ENCODE results near the gene ADM5.
A peak's percentile ranks its signal among the peaks of the same experiment; 100 is the strongest.

ADM5 gene

DNA sequence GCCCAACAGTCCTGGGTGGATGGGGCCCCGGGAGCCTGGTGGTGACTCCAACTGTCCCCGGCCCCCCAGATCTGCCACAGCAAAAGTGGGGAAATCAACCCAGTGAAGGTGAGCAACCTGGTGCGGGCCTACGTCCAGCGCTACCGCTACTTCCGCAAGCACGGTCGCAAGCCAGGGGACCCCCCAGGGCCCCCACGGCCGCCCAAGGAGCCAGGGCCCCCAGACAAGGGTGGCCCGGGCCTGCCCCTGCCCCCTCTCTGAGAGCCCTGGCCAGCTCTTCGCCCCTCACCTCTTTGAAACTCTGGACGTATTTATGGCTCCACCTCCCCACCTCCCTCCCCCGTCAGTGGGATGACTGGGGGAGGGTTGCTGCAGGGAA, 31.3 kb upstream of the ADM5 start:
- DNase-seq (ENCODE audit: low read depth in 1 of 2, low spot score in 1 of 2), result no peak
- Histone ChIP-seq H3K4me3 (replicated peaks; ENCODE audit: insufficient read depth, low read length) (no peak overlapping the region), H3K27ac (replicated peaks) (no peak overlapping the region), H3K27me3 (ENCODE audit: insufficient read depth, poor library complexity, severe bottlenecking) (no peaks in the 10 kb centered on the region)
- TF ChIP-seq POLR2AphosphoS5 (IDR thresholded peaks at IDR 0.05; ENCODE audit: low read depth), result no peak
- TF ChIP-seq, protein P1, sequence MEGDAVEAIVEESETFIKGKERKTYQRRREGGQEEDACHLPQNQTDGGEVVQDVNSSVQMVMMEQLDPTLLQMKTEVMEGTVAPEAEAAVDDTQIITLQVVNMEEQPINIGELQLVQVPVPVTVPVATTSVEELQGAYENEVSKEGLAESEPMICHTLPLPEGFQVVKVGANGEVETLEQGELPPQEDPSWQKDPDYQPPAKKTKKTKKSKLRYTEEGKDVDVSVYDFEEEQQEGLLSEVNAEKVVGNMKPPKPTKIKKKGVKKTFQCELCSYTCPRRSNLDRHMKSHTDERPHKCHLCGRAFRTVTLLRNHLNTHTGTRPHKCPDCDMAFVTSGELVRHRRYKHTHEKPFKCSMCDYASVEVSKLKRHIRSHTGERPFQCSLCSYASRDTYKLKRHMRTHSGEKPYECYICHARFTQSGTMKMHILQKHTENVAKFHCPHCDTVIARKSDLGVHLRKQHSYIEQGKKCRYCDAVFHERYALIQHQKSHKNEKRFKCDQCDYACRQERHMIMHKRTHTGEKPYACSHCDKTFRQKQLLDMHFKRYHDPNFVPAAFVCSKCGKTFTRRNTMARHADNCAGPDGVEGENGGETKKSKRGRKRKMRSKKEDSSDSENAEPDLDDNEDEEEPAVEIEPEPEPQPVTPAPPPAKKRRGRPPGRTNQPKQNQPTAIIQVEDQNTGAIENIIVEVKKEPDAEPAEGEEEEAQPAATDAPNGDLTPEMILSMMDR (IDR thresholded peaks at IDR 0.05; ENCODE audit: insufficient read depth, low read length), result no peak
- no peak for TF ChIP-seq SPI1 (IDR thresholded peaks at IDR 0.05; ENCODE audit: borderline replicate concordance, low read depth)
- no peak for TF ChIP-seq GABPA (IDR thresholded peaks at IDR 0.05; ENCODE audit: low read depth)
- TF ChIP-seq, protein P2, sequence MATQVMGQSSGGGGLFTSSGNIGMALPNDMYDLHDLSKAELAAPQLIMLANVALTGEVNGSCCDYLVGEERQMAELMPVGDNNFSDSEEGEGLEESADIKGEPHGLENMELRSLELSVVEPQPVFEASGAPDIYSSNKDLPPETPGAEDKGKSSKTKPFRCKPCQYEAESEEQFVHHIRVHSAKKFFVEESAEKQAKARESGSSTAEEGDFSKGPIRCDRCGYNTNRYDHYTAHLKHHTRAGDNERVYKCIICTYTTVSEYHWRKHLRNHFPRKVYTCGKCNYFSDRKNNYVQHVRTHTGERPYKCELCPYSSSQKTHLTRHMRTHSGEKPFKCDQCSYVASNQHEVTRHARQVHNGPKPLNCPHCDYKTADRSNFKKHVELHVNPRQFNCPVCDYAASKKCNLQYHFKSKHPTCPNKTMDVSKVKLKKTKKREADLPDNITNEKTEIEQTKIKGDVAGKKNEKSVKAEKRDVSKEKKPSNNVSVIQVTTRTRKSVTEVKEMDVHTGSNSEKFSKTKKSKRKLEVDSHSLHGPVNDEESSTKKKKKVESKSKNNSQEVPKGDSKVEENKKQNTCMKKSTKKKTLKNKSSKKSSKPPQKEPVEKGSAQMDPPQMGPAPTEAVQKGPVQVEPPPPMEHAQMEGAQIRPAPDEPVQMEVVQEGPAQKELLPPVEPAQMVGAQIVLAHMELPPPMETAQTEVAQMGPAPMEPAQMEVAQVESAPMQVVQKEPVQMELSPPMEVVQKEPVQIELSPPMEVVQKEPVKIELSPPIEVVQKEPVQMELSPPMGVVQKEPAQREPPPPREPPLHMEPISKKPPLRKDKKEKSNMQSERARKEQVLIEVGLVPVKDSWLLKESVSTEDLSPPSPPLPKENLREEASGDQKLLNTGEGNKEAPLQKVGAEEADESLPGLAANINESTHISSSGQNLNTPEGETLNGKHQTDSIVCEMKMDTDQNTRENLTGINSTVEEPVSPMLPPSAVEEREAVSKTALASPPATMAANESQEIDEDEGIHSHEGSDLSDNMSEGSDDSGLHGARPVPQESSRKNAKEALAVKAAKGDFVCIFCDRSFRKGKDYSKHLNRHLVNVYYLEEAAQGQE (IDR thresholded peaks at IDR 0.05; ENCODE audit: insufficient replicate concordance, low read depth), result no peak

DNA sequence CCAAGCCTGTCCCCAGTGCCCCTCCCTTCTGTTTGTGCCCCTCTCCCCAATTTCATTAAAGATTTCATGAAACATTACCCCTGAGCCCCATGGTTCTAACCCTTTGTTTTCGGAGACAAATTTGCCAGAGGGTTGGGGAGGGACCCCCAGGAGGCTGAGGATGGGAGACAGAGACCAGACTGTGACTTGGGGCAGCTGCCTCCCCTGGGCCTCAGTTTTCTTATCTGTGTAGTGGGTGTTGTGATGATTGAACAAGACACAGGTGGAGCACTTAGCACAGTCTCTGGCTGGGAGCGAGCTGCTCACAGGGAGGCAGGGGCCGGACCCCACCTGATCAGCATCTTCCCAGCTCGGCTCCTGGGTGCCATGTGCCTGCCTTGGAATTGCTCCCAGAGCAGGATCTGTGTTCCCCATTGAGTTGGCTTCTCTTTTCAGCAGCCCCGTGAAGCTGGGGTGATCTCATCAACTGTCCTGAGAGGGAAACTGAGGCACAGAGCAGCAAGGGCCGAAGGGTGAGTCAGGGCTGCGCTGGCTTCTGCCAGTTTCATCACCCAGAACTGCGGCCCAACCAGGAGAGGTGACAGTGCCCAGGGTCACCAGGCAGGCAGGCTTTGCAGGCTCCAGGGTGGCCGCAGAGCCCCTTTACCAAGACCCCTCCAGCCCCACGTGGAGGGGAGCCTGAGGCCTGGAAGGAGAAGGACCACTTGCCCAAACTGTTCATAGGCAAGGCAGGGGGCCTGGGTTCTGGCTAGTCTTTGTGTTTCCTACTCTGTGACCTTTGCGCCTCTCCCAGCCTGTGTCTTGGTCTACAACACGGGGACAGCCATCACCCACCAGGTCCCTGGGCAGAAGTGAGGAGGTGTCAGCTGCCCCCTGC, 30.6 kb upstream of the ADM5 start:
- no peak overlapping the region for H3K27ac ChIP-seq (replicated peaks)
- no peak overlapping the region for H3K4me3 ChIP-seq (replicated peaks; ENCODE audit: insufficient read depth, low read length)
- H3K27me3 ChIP-seq (ENCODE audit: insufficient read depth, poor library complexity, severe bottlenecking), result no peaks in the 10 kb centered on the region
- DNase-seq (ENCODE audit: low read depth in 1 of 2, low spot score in 1 of 2), result no peak
- TF ChIP-seq, protein P1 (IDR thresholded peaks at IDR 0.05; ENCODE audit: insufficient read depth, low read length), result no peak
- TF ChIP-seq GABPA (IDR thresholded peaks at IDR 0.05; ENCODE audit: low read depth), result no peak
- TF ChIP-seq, protein P2 (IDR thresholded peaks at IDR 0.05; ENCODE audit: insufficient replicate concordance, low read depth), result no peak
- no peak for TF ChIP-seq POLR2AphosphoS5 (IDR thresholded peaks at IDR 0.05; ENCODE audit: low read depth)
- no peak for TF ChIP-seq SPI1 (IDR thresholded peaks at IDR 0.05; ENCODE audit: borderline replicate concordance, low read depth)

DNA sequence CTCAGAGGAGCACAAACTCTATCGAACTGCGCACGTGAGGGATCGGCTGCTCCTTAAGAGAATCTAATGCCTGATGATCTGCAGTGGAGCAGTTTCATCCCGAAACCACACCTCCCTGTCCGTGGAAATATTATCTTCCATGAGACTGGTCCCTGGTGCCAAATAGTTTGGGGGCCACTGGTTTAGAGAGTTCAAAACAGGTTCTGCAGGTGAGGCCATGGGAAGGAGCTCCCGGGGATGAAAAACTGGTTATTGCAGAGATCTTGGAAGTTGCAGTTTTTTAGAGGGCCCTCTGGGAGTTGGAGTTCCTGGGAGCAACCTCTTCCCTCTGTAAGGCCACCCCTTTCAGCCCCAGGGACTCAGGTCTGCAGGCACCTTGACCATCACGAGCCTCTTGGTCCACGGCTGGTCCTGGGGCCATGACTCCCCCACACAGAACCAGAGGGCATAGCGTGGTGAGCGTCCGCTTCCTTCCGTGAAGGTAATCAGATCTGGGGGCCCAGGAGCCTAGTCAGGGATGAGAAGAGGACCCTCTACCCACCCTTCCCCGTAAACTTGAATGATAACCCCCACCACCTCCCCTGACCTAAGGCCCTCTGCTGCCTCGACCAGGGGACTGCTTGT, 28.9 kb upstream of the ADM5 start:
- Histone ChIP-seq H3K4me3 (replicated peaks; ENCODE audit: insufficient read depth, low read length) (no peak overlapping the region), H3K27ac (replicated peaks) (no peak overlapping the region), H3K27me3 (ENCODE audit: insufficient read depth, poor library complexity, severe bottlenecking) (no peaks in the 10 kb centered on the region)
- no peak for DNase-seq (ENCODE audit: low read depth in 1 of 2, low spot score in 1 of 2)
- peak; percentile 4; the same call in 1 of the 2 replicates for TF ChIP-seq POLR2AphosphoS5 (IDR thresholded peaks at IDR 0.05; ENCODE audit: low read depth)
- TF ChIP-seq, protein P2 (IDR thresholded peaks at IDR 0.05; ENCODE audit: insufficient replicate concordance, low read depth), result no peak
